NCI-H2029 (cell line): Measurements from ENCODE around the gene ADGRL2.
A peak's percentile ranks its signal among the peaks of the same experiment; 100 is the strongest.

Source experiments
- DNase-seq: peaks from one replicate; lab custom pipeline; 2025; lab: John Stamatoyannopoulos, UW

The ADGRL2 gene

GRCh38 chr1:81907575-81907974 is 106.8 kb downstream of the ADGRL2 start:
- no peak for DNase-seq

- peak; percentile 69 for DNase-seq
These were observed 111.6 kb downstream of the ADGRL2 start for GRCh38 chr1:81912383-81912782.

GRCh38 chr1:81915937-81916336 is 115.2 kb downstream of the ADGRL2 start:
- DNase-seq, result no peak

GRCh38 chr1:81920245-81920740 is 119.6 kb downstream of the ADGRL2 start:
- no peak for DNase-seq

GRCh38 chr1:81920886-81921285 is 120.2 kb downstream of the ADGRL2 start:
- no peak for DNase-seq

- DNase-seq, result no peak
These were observed 120.6 kb downstream of the ADGRL2 start for GRCh38 chr1:81921344-81921743.

- no peak for DNase-seq
These were observed 121.2 kb downstream of the ADGRL2 start for GRCh38 chr1:81921851-81922462.

- DNase-seq, result no peak
These were observed 122.2 kb downstream of the ADGRL2 start for GRCh38 chr1:81922955-81923354.

- no peak for DNase-seq
These were observed 128.4 kb downstream of the ADGRL2 start for GRCh38 chr1:81929106-81929505.

- DNase-seq, result no peak
These were observed 136.1 kb downstream of the ADGRL2 start for GRCh38 chr1:81936853-81937252.

- no peak for DNase-seq
These were observed 137.2 kb downstream of the ADGRL2 start for GRCh38 chr1:81937791-81938450.

- DNase-seq, result no peak
These were observed 147.8 kb downstream of the ADGRL2 start for GRCh38 chr1:81948495-81948894.

- DNase-seq, result no peak
These were observed 148.7 kb downstream of the ADGRL2 start for GRCh38 chr1:81949421-81949820.

- no peak for DNase-seq
These were observed 149.3 kb downstream of the ADGRL2 start for GRCh38 chr1:81950037-81950436.

- DNase-seq, result no peak
These were observed 150.0 kb downstream of the ADGRL2 start for GRCh38 chr1:81950591-81951244.

- no peak for DNase-seq
These were observed 153.8 kb downstream of the ADGRL2 start for GRCh38 chr1:81954534-81955020.

- no peak for DNase-seq
These were observed 167.2 kb downstream of the ADGRL2 start for GRCh38 chr1:81967951-81968350.

- no peak for DNase-seq
These were observed 169.7 kb downstream of the ADGRL2 start for GRCh38 chr1:81970416-81970815.

GRCh38 chr1:81974222-81974841 is 173.6 kb downstream of the ADGRL2 start:
- DNase-seq, result no peak

- no peak for DNase-seq
These were observed 174.3 kb downstream of the ADGRL2 start for GRCh38 chr1:81974883-81975555.

- DNase-seq, result no peak
These were observed 175.8 kb downstream of the ADGRL2 start for GRCh38 chr1:81976539-81976938.

- DNase-seq, result no peak
These were observed 178.2 kb downstream of the ADGRL2 start for GRCh38 chr1:81978945-81979344.
